HCT116 (cell line): ENCODE measurements around the gene IRGC. TPM values are rescaled to one million over a fixed set of nuclear protein-coding genes. Genes with fewer than 3 reads are reported as not detected.

Experiments
- ATAC-seq: fragments of 200-7000 bp; cut with Tn5 transposase; 2 replicates; pipeline ENCODE4 v1.9.1; 2020; ENCODE audit warnings: mild to moderate bottlenecking, moderate library complexity
- BruUV-seq: library from RNA; stranded (reverse); fragments of 400-500 nt; replicated peaks from 2 replicates; lab custom pipeline; 2021; lab: Mats Ljungman, UMichigan
- CTCF ChIA-PET: fragments of 300-600 bp; sonication (Branson Sonifier 250); formaldehyde crosslinking; loops from one replicate; lab custom pipeline; 2021; ENCODE audit warnings: antibody characterized with exemption; lab: Charles Lee
- POLR2A ChIA-PET: fragments of 300-600, 350-600 bp; sonication (Branson Sonifier 250); formaldehyde crosslinking; loops from one replicate; lab custom pipeline; 2021; ENCODE audit warnings: antibody characterized with exemption; lab: Charles Lee
- RAD21 ChIA-PET, 2 experiments: fragments of 300-600 bp; sonication (Branson Sonifier 250); formaldehyde crosslinking; loops; one replicate each; lab custom pipeline; 2023; ENCODE audit warnings: low total read pairs in 2 of 2; ENCODE audit not compliant: uncharacterized antibody in 2 of 2, unreplicated experiment in 2 of 2, low non-redundant PET in 1 of 2; lab: Charles Lee
- DNase-seq: peaks from one replicate; pipeline ENCODE4 v3.0.0-alpha.2; 2010; ENCODE audit warnings: low read depth, low spot score
- H2AFZ ChIP-seq: fragments of 200-600 bp; shearing (Covaris generic), sonication (generic); 2 replicates; pipeline ENCODE4 v1.6.1; 2017; ENCODE audit warnings: low read depth, mixed run types, mixed read lengths, antibody characterized with exemption, low read length; ENCODE audit not compliant: poor library complexity, severe bottlenecking
- H3K27ac ChIP-seq: 2 replicates; pipeline ENCODE4 v1.5.1; 2012; ENCODE audit warnings: low read depth, low read length
- H3K27me3 ChIP-seq: fragments of 200-600 bp; sonication (generic); 2 replicates; pipeline ENCODE4 v1.6.1; 2016; ENCODE audit warnings: mixed run types, low read length, mixed read lengths; ENCODE audit not compliant: insufficient read depth
- H3K36me3 ChIP-seq, 2 experiments: fragments of 200-500 bp in 1 of 2; fragments of 200-600 bp in 1 of 2; sonication (Bioruptor generic) in 1 of 2; sonication (generic) in 1 of 2; 2 replicates each; pipeline versions ENCODE4 v1.5.1 to v1.6.1; 2014 to 2016; ENCODE audit warnings: low read length in 2 of 2, inconsistent platforms in 1 of 2, mixed read lengths in 1 of 2, mixed run types in 1 of 2; ENCODE audit not compliant: insufficient read depth in 2 of 2, control insufficient read depth in 1 of 2
- H3K4me1 ChIP-seq, 2 experiments: fragments of 200-600 bp in 1 of 2; sonication (generic) in 1 of 2; 2 replicates each; pipeline versions ENCODE4 v1.5.1 to v1.6.1; 2012 to 2017; ENCODE audit warnings: low read length in 2 of 2, inconsistent platforms in 1 of 2, mild to moderate bottlenecking in 1 of 2, mixed read lengths in 1 of 2, mixed run types in 1 of 2, moderate library complexity in 1 of 2; ENCODE audit not compliant: insufficient read depth in 2 of 2, control insufficient read depth in 1 of 2
- H3K4me2 ChIP-seq: fragments of 200-600 bp; sonication (generic); 2 replicates; pipeline ENCODE4 v1.6.1; 2017; ENCODE audit warnings: mixed run types, low read length, mixed read lengths
- H3K4me3 ChIP-seq, 2 experiments: fragments of 200-600 bp in 1 of 2; sonication (generic) in 1 of 2; replicated peaks in 1 of 2; 2 replicates each; pipeline ENCODE4 v1.5.1; 2011 to 2016; ENCODE audit warnings: low read length in 2 of 2, control low read depth in 1 of 2, low read depth in 1 of 2, mild to moderate bottlenecking in 1 of 2, mixed read lengths in 1 of 2, mixed run types in 1 of 2
- H3K79me2 ChIP-seq: fragments of 200-600 bp; sonication (generic); 2 replicates; pipeline ENCODE4 v1.6.1; 2017; ENCODE audit warnings: mild to moderate bottlenecking, mixed run types, low read length, moderate library complexity, mixed read lengths; ENCODE audit not compliant: insufficient read depth
- H3K9ac ChIP-seq: fragments of 200-600 bp; sonication (generic); 2 replicates; pipeline ENCODE4 v1.6.1; 2016; ENCODE audit warnings: low read length, mixed read lengths
- H3K9me2 ChIP-seq: fragments of 200-600 bp; sonication (generic), shearing (Covaris generic); 2 replicates; pipeline ENCODE4 v1.6.1; 2017; ENCODE audit warnings: mixed run types, mild to moderate bottlenecking, moderate library complexity; ENCODE audit not compliant: insufficient read depth
- H3K9me3 ChIP-seq, 2 experiments: fragments of 200-500 bp in 1 of 2; fragments of 200-600 bp in 1 of 2; sonication (Bioruptor generic) in 1 of 2; sonication (generic) in 1 of 2; 2 replicates each; pipeline ENCODE4 v1.6.1; 2014 to 2017; ENCODE audit warnings: low read length in 2 of 2, mixed read lengths in 2 of 2, inconsistent platforms in 1 of 2, low read depth in 1 of 2, mild to moderate bottlenecking in 1 of 2, mixed run types in 1 of 2, moderate library complexity in 1 of 2; ENCODE audit not compliant: control insufficient read depth in 1 of 2, insufficient read depth in 1 of 2
- H4K20me1 ChIP-seq: fragments of 200-600 bp; sonication (generic), shearing (Covaris generic); 2 replicates; pipeline ENCODE4 v1.6.1; 2017; ENCODE audit warnings: mixed run types, mild to moderate bottlenecking, moderate library complexity; ENCODE audit not compliant: insufficient read depth
- CEBPB ChIP-seq: IDR thresholded peaks from 2 replicates; pipeline ENCODE4 v1.6.1; 2012; ENCODE audit warnings: low read depth
- CTCF ChIP-seq, 3 experiments: fragments of 200-600 bp in 1 of 3; sonication (generic) in 1 of 3; IDR thresholded peaks in 2 of 3; conservative IDR thresholded peaks in 1 of 3; 2 replicates each; pipeline ENCODE4 v1.5.1; 2012 to 2017; ENCODE audit warnings: low read depth in 2 of 3, low read length in 2 of 3, antibody characterized with exemption in 1 of 3, borderline replicate concordance in 1 of 3, control low read depth in 1 of 3, mild to moderate bottlenecking in 1 of 3, mixed read lengths in 1 of 3, mixed run types in 1 of 3, moderate library complexity in 1 of 3; ENCODE audit not compliant: insufficient read depth in 1 of 3
- EGR1 ChIP-seq: IDR thresholded peaks from 2 replicates; pipeline ENCODE4 v1.6.1; 2012; ENCODE audit warnings: low read depth
- RAD21 ChIP-seq: IDR thresholded peaks from 2 replicates; pipeline ENCODE4 v1.6.1; 2012; ENCODE audit warnings: low read depth, mild to moderate bottlenecking
- SIN3A ChIP-seq: IDR thresholded peaks from 2 replicates; pipeline ENCODE4 v1.6.1; 2012; ENCODE audit warnings: low read depth
- SP1 ChIP-seq: IDR thresholded peaks from 2 replicates; pipeline ENCODE4 v1.6.1; 2012; ENCODE audit warnings: low read depth
- ZFX ChIP-seq: fragments of 450-650 bp; IDR thresholded peaks from 2 replicates; pipeline ENCODE4 v1.6.1; 2017
- intact Hi-C: fragments of 100-400 bp; cut with micrococcal nuclease; formaldehyde crosslinking; loops from 2 replicates; pipeline ENCODE4 v1.10.0; 2022
- total RNA-seq: library from RNA; stranded (reverse); gene quantifications from one replicate; pipeline ENCODE4 v1.2.1, GENCODE V29; 2021; ENCODE audit not compliant: unreplicated experiment

IRGC gene
- total RNA-seq, 1 experiment from 2014 or later: not detected

- Histone ChIP-seq H3K4me2 (peak overlapping the region; percentile 74), H3K9me2 (no peaks in the 10 kb centered on the region), H3K4me3 (no peak overlapping the region), H4K20me1 (no peaks in the 10 kb centered on the region), H3K27me3 (no peaks in the 10 kb centered on the region), H3K4me1 (peaks cover 81 to 99% of the 10 kb centered on the region in 2 experiments), H3K36me3 (peaks cover 2 to 21% of the 10 kb centered on the region in 2 experiments; a peak in 2 of 4 replicates), H3K9me3 (no peaks in the 10 kb centered on the region), H3K9ac (peak overlapping the region; percentile 62), H2AFZ (no peak overlapping the region), H3K79me2 (no peaks in the 10 kb centered on the region; the same call in 1 of the 2 replicates), H3K27ac (peak overlapping the region; percentile 98)
- ChIA-PET RAD21 (interaction anchor here in 1 of 2 experiments (2.1 kb wide), 1 partner anchor 18 kb away, joined by 7 read pairs; no protein-coding TSS in a partner anchor), CTCF (interaction anchor here (0.6 to 1.0 kb wide), 2 partner anchors 18 to 21 kb away, joined by 3 to 4 read pairs; no protein-coding TSS in a partner anchor), POLR2A (interaction anchor here (0.6 to 5.4 kb wide), 4 partner anchors 8 to 95 kb away, joined by 3 to 60 read pairs (median 6); partner anchors contain the start of genes KCNN4 and SMG9)
- intact Hi-C loops: no loop called here
- ATAC-seq: no peak
- no TSS peak for BruUV-seq
- TF ChIP-seq SIN3A (no peak), CEBPB (no peak), CTCF (IDR thresholded peaks at IDR 0.05 in 2 of 3, conservative IDR thresholded peaks at IDR 0.05 in 1 of 3; ENCODE audit: borderline replicate concordance in 1 of 3, insufficient read depth in 1 of 3, low read depth in 2 of 3, low read length in 2 of 3) (no peak), EGR1 (peak; percentile 77), ZFX (no peak), SP1 (no peak), RAD21 (no peak)
- DNase-seq: no peak
Measured at GRCh38 chr19:43763473-43763939, 47.6 kb downstream of the IRGC start.
